NOMO-1 (cell line): ENCODE results near the gene OGFRL1.
A peak's percentile ranks its signal among the peaks of the same experiment; 100 is the strongest.
"Not testable (repeated sequence)": the region's sequence is repeated elsewhere in the genome, so short reads cannot be mapped to it uniquely, and the experiment has no call there.

Source experiments
- DNase-seq, 2 experiments: peaks; one replicate each; lab custom pipeline; 2025; ENCODE audit not compliant: unreplicated experiment in 2 of 2; lab: John Stamatoyannopoulos, UW

OGFRL1 gene

GRCh38 chr6:71288228-71289038 is at the start of gene OGFRL1:
OGFRL1 (plus strand) TSS chr6:71288811; CDS start chr6:71288937, 126 bp downstream.
- DNase-seq, result peak; percentile 65 to 87

GRCh38 chr6:71239694-71240093 is 48.9 kb upstream of the OGFRL1 start:
- no peak for DNase-seq

- DNase-seq, result no peak
Observed at GRCh38 chr6:71245265-71246049, 43.2 kb upstream of the OGFRL1 start.

GRCh38 chr6:71246596-71246995 is 42.0 kb upstream of the OGFRL1 start:
- DNase-seq, result no peak

GRCh38 chr6:71248306-71248765 is 40.3 kb upstream of the OGFRL1 start:
- peak; percentile 62 to 94 for DNase-seq

- no peak for DNase-seq
Observed at GRCh38 chr6:71248878-71249544, 39.6 kb upstream of the OGFRL1 start.

- peak; percentile 73 to 91 for DNase-seq
Observed at GRCh38 chr6:71250099-71250602, 38.5 kb upstream of the OGFRL1 start.

- DNase-seq, result peak in 1 of 2 experiments; percentile 81
Observed at GRCh38 chr6:71252410-71252809, 36.2 kb upstream of the OGFRL1 start.

- no peak for DNase-seq
Observed at GRCh38 chr6:71252960-71253359, 35.7 kb upstream of the OGFRL1 start.

GRCh38 chr6:71254323-71254722 is 34.3 kb upstream of the OGFRL1 start:
- no peak for DNase-seq

GRCh38 chr6:71258078-71258866 is 30.3 kb upstream of the OGFRL1 start:
- DNase-seq, result no peak

- no peak for DNase-seq
Observed at GRCh38 chr6:71259888-71260604, 28.6 kb upstream of the OGFRL1 start.

GRCh38 chr6:71262914-71263313 is 25.7 kb upstream of the OGFRL1 start:
- no peak for DNase-seq

GRCh38 chr6:71266392-71266791 is 22.2 kb upstream of the OGFRL1 start:
- not testable (repeated sequence) for DNase-seq

- DNase-seq, result no peak
Observed at GRCh38 chr6:71268735-71269437, 19.7 kb upstream of the OGFRL1 start.

- no peak for DNase-seq
Observed at GRCh38 chr6:71277926-71278600, 10.5 kb upstream of the OGFRL1 start.

GRCh38 chr6:71279321-71279720 is 9.3 kb upstream of the OGFRL1 start:
- DNase-seq, result no peak

GRCh38 chr6:71279740-71280139 is 8.9 kb upstream of the OGFRL1 start:
- no peak for DNase-seq
